Loucy (cell line): ENCODE data around the gene CYP27B1.

Source experiments
- H2AFZ ChIP-seq: fragments of 200-600 bp; sonication (generic); 2 replicates; pipeline ENCODE4 v1.6.0; 2016; ENCODE audit warnings: antibody characterized with exemption, mild to moderate bottlenecking, low read length, moderate library complexity
- H3F3A ChIP-seq: fragments of 200-600 bp; 2 replicates; pipeline ENCODE4 v1.6.0; 2016; ENCODE audit warnings: antibody characterized with exemption, low read depth, mild to moderate bottlenecking
- H3K27me3 ChIP-seq: fragments of 200-600 bp; sonication (generic); 2 replicates; pipeline ENCODE4 v1.6.1; 2014; ENCODE audit warnings: low read length, mild to moderate bottlenecking; ENCODE audit not compliant: insufficient read depth, poor library complexity, severe bottlenecking
- H3K36me3 ChIP-seq: fragments of 200-600 bp; sonication (generic); 2 replicates; pipeline ENCODE4 v1.6.1; 2016; ENCODE audit warnings: low read length; ENCODE audit not compliant: insufficient read depth
- H3K4me1 ChIP-seq: fragments of 200-600 bp; sonication (generic); 2 replicates; pipeline ENCODE4 v1.5.1; 2014; ENCODE audit warnings: low read length, mild to moderate bottlenecking; ENCODE audit not compliant: insufficient read depth, poor library complexity, severe bottlenecking
- H3K4me2 ChIP-seq: fragments of 200-600 bp; sonication (generic); 2 replicates; pipeline ENCODE4 v1.6.0; 2014; ENCODE audit warnings: antibody characterized with exemption, low read length, low read depth, mild to moderate bottlenecking; ENCODE audit not compliant: poor library complexity, severe bottlenecking
- H3K4me3 ChIP-seq: fragments of 200-600 bp; sonication (generic); 2 replicates; pipeline ENCODE4 v1.5.1; 2014; ENCODE audit warnings: low read length, mild to moderate bottlenecking, mixed read lengths; ENCODE audit not compliant: poor library complexity, severe bottlenecking
- H3K79me2 ChIP-seq: fragments of 200-600 bp; sonication (generic); 2 replicates; pipeline ENCODE4 v1.6.1; 2014; ENCODE audit warnings: low read length; ENCODE audit not compliant: insufficient read depth
- H3K9ac ChIP-seq: fragments of 200-600 bp; sonication (generic); 2 replicates; pipeline ENCODE4 v1.6.0; 2014; ENCODE audit warnings: mild to moderate bottlenecking, low read depth, low read length, moderate library complexity; ENCODE audit not compliant: poor library complexity, severe bottlenecking
- H3K9me2 ChIP-seq: fragments of 200-600 bp; sonication (generic); replicated peaks from 2 replicates; pipeline ENCODE4 v1.6.1; 2016; ENCODE audit warnings: low read depth, low read length, mixed read lengths
- H3K9me3 ChIP-seq: fragments of 200-600 bp; sonication (generic); 2 replicates; pipeline ENCODE4 v1.6.1; 2014; ENCODE audit warnings: mild to moderate bottlenecking, antibody characterized with exemption, low read length, low read depth; ENCODE audit not compliant: insufficient read depth
- H4K20me1 ChIP-seq: fragments of 200-600 bp; sonication (generic); 2 replicates; pipeline ENCODE4 v1.6.0; 2014; ENCODE audit warnings: antibody characterized with exemption, low read length, mild to moderate bottlenecking; ENCODE audit not compliant: insufficient read depth, poor library complexity, severe bottlenecking
- CTCF ChIP-seq: fragments of 200-600 bp; sonication (generic); conservative IDR thresholded peaks from 2 replicates; pipeline ENCODE4 v1.5.1; 2014; ENCODE audit warnings: mild to moderate bottlenecking, antibody characterized with exemption, low read length
- EZH2phosphoT487 ChIP-seq: fragments of 200-600 bp; IDR thresholded peaks from 2 replicates; pipeline ENCODE4 v1.6.1; 2018; ENCODE audit warnings: antibody characterized with exemption, mild to moderate bottlenecking, moderate library complexity, borderline replicate concordance

Gene CYP27B1

GRCh38 chr12:57750561-57751431, 16.1 kb downstream of the CYP27B1 start:
- peaks cover 42% of the 10 kb centered on the region for H3K79me2 ChIP-seq
- peaks cover 27% of the 10 kb centered on the region for H3K36me3 ChIP-seq
- peaks cover 33% of the 10 kb centered on the region for H3K4me1 ChIP-seq
- peak overlapping the region; percentile 93 for H3K4me2 ChIP-seq
- H3K9me3 ChIP-seq = no peaks in the 10 kb centered on the region
- H3K4me3 ChIP-seq = peak overlapping the region; percentile 99
- H4K20me1 ChIP-seq = peaks cover 25% of the 10 kb centered on the region
- peak overlapping the region; percentile 99 for H3K9ac ChIP-seq
- H2AFZ ChIP-seq = no peak overlapping the region
- peaks cover 7% of the 10 kb centered on the region for H3F3A ChIP-seq
- H3K27me3 ChIP-seq = no peaks in the 10 kb centered on the region
- no peaks in the 10 kb centered on the region for H3K9me2 ChIP-seq
- TF ChIP-seq CTCF (no peak), EZH2phosphoT487 (no peak)

GRCh38 chr12:57749061-57749460, 17.8 kb downstream of the CYP27B1 start:
- Histone ChIP-seq H2AFZ (no peak overlapping the region), H3K79me2 (peaks cover 40% of the 10 kb centered on the region), H3F3A (peaks cover 5% of the 10 kb centered on the region), H3K27me3 (no peaks in the 10 kb centered on the region), H4K20me1 (peaks cover 25% of the 10 kb centered on the region), H3K4me2 (no peak overlapping the region), H3K36me3 (peaks cover 27% of the 10 kb centered on the region), H3K4me3 (no peak overlapping the region), H3K9me2 (no peaks in the 10 kb centered on the region), H3K9me3 (no peaks in the 10 kb centered on the region), H3K4me1 (peaks cover 31% of the 10 kb centered on the region), H3K9ac (no peak overlapping the region)
- no peak for TF ChIP-seq EZH2phosphoT487
- TF ChIP-seq CTCF = no peak

- Histone ChIP-seq H3K27me3 (no peaks in the 10 kb centered on the region), H3K9ac (no peak overlapping the region), H3F3A (no peaks in the 10 kb centered on the region; the same call in 1 of the 2 replicates), H3K4me3 (no peak overlapping the region), H3K79me2 (peaks cover 37% of the 10 kb centered on the region), H3K4me1 (peaks cover 20% of the 10 kb centered on the region), H3K4me2 (peak overlapping the region; percentile 72), H4K20me1 (peaks cover 17% of the 10 kb centered on the region), H3K9me3 (no peaks in the 10 kb centered on the region), H2AFZ (no peak overlapping the region), H3K9me2 (no peaks in the 10 kb centered on the region), H3K36me3 (peaks cover 27% of the 10 kb centered on the region)
- TF ChIP-seq EZH2phosphoT487 (no peak), CTCF (no peak)
Measured at GRCh38 chr12:57746025-57746424, 20.9 kb downstream of the CYP27B1 start.
